Measurements from ENCODE around the gene ROCK2. TPM values are rescaled to one million over a fixed set of nuclear protein-coding genes. Genes with fewer than 3 reads are reported as not detected.
"Not testable (repeated sequence)": the region's sequence is repeated elsewhere in the genome, so short reads cannot be mapped to it uniquely, and the experiment has no call there.

The ROCK2 gene
- total RNA-seq, 4 donors from 2014 or later, result 51.0 to 75.9 (median 67.6) TPM

DNA sequence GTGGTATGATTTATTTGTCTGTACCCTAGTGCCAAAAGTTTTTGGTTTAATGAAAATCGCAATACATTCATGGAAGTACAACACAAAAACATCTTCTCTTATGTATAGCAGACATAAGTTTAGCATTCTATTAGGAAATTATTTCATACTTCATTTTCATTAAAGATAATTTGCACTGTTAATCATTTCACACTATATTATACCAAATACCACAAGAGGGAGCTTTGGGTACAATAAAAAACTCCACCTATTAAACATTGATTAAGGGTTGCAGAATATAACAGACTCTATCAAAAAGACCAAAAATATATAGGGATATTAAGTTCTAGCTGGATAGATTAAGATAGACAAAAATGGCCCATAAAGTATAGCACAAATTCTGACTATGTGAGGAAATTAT, 110.1 kb downstream of the ROCK2 start:
- Histone ChIP-seq H3K36me3 (no peaks in the 10 kb centered on the region), H3K27me3 (no peaks in the 10 kb centered on the region), H3K9me3 (no peaks in the 10 kb centered on the region), H3K4me3 (no peak overlapping the region), H3K4me1 (no peaks in the 10 kb centered on the region), H3K27ac (no peak overlapping the region)
- DNase-seq, result no peak
- TF ChIP-seq, protein P1, sequence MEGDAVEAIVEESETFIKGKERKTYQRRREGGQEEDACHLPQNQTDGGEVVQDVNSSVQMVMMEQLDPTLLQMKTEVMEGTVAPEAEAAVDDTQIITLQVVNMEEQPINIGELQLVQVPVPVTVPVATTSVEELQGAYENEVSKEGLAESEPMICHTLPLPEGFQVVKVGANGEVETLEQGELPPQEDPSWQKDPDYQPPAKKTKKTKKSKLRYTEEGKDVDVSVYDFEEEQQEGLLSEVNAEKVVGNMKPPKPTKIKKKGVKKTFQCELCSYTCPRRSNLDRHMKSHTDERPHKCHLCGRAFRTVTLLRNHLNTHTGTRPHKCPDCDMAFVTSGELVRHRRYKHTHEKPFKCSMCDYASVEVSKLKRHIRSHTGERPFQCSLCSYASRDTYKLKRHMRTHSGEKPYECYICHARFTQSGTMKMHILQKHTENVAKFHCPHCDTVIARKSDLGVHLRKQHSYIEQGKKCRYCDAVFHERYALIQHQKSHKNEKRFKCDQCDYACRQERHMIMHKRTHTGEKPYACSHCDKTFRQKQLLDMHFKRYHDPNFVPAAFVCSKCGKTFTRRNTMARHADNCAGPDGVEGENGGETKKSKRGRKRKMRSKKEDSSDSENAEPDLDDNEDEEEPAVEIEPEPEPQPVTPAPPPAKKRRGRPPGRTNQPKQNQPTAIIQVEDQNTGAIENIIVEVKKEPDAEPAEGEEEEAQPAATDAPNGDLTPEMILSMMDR (IDR thresholded peaks at IDR 0.05), result peak; percentile 17 to 63 (median 48)
- no peak for TF ChIP-seq POLR2A (IDR thresholded peaks at IDR 0.05)

DNA sequence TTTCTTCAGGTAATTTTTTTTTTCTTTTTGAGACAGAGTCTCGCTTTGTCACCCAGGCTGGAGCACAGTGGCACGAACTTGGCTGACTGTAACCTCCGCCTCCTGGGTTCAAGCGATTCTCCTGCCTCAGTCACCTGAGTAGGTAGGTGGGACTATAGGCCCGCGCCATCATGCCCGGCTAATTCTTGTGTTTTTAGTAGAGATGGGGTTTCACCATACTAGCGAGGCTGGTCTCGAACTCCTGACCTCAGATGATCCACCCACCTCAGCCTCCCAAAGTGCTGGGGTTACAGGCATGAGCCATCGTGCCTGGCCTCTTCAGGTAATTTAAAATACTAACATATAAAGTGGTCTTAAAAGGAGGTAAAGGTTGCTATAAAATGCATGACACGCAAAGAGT, 113.2 kb downstream of the ROCK2 start:
- not testable (repeated sequence) for H3K27ac ChIP-seq, H3K4me3 ChIP-seq, H3K4me1 ChIP-seq, H3K9me3 ChIP-seq, H3K36me3 ChIP-seq, DNase-seq, H3K27me3 ChIP-seq

DNA sequence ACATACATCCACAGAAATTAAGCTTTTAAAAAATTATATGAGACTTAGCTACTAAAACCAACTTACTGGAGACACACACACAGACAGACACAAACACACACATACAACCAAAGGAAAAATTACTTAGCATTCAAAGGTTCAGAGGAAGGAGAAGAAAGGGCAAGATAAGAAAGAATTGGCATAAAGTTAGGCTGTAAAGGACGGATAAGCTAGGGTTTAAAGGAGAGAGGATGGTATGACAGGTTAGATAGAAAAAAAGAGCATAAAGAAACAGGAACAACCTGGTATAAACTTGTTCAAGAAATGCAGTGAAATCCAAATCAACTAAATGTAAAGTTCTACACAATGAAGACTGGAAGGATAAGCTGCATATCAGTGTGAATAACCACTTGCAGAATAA, 115.7 kb downstream of the ROCK2 start:
- Histone ChIP-seq H3K27ac (no peak overlapping the region), H3K4me1 (no peaks in the 10 kb centered on the region), H3K36me3 (peaks cover 0 to 4% (median 0%) of the 10 kb centered on the region in 3 donors), H3K4me3 (no peak overlapping the region), H3K9me3 (no peaks in the 10 kb centered on the region), H3K27me3 (no peaks in the 10 kb centered on the region)
- TF ChIP-seq, protein P1 (IDR thresholded peaks at IDR 0.05), result no peak
- no peak for TF ChIP-seq POLR2A (IDR thresholded peaks at IDR 0.05)
- DNase-seq, result no peak

DNA sequence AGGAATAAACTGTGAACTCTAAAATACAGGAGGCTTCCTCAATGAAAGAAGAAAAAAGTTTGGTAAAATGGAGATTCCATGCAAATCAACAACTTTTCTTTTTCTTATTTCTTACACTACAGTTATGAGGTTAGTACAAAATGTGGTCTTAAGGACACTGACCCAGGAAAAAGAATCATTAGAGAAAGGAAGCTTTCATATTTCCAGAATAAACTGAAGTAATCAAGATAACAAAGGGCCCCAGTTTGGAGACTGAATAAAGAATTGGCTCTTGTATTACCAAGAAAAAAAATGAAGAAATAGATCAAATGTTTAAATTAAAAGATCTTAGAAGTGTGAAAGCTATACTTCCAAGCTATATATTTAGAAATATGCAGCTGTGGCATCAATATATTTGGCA, 116.8 kb downstream of the ROCK2 start:
- no peaks in the 10 kb centered on the region for H3K9me3 ChIP-seq
- H3K36me3 ChIP-seq, result peaks cover 0 to 7% (median 0%) of the 10 kb centered on the region in 3 donors
- no peaks in the 10 kb centered on the region for H3K4me1 ChIP-seq
- TF ChIP-seq, protein P1 (IDR thresholded peaks at IDR 0.05), result no peak
- no peak for TF ChIP-seq POLR2A (IDR thresholded peaks at IDR 0.05)
- no peak overlapping the region for H3K4me3 ChIP-seq
- no peak for DNase-seq
- no peaks in the 10 kb centered on the region for H3K27me3 ChIP-seq
- H3K27ac ChIP-seq, result no peak overlapping the region

DNA sequence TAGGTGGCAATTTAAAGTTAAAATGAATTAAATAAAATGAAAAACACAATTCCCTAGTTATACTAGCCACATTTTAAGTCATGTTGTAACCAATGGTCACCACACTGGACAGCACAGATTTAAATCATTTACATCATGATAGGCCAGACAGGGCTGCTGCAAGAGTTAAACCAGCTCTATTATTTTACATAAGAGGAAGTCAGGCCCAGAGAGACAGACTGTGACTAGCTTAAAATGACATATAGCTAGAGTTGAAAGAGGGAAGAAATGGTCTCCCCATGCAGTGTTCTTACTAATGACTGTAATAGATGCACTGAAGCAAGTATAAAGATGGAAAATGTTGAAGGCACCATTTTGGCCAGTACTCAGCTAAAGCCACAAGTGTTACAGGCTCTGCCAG, 119.5 kb downstream of the ROCK2 start:
- TF ChIP-seq POLR2A (IDR thresholded peaks at IDR 0.05), result no peak
- TF ChIP-seq, protein P1 (IDR thresholded peaks at IDR 0.05), result no peak
- H3K4me3 ChIP-seq, result no peak overlapping the region
- H3K27ac ChIP-seq, result no peak overlapping the region
- H3K27me3 ChIP-seq, result no peaks in the 10 kb centered on the region
- H3K36me3 ChIP-seq, result peaks cover 0 to 20% (median 0%) of the 10 kb centered on the region in 3 donors
- H3K9me3 ChIP-seq, result no peaks in the 10 kb centered on the region
- no peak for DNase-seq
- no peaks in the 10 kb centered on the region for H3K4me1 ChIP-seq

DNA sequence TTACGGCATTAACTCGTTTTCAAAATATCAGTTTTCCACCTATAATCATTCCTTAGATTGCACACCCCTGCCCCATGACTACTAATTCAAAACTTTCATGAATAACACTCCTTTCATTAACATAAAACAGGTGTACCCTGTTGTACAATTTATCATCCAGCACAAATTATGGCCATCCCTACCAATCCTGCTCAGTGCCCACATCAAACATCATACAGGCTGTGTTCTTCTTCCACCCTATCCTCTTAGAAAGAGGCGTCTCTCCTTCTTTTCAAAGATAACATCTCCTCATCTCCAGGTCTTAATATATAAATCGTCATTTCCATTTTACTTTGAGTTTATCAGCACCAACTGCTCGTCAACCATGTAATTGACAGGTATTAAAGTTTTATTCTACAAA, 121.6 kb downstream of the ROCK2 start:
- H3K36me3 ChIP-seq, result peaks cover 0 to 38% (median 0%) of the 10 kb centered on the region in 3 donors

More for the DNA sequence above, 121.6 kb downstream of the ROCK2 start:
- no peaks in the 10 kb centered on the region for H3K4me1 ChIP-seq
- H3K9me3 ChIP-seq, result no peaks in the 10 kb centered on the region
- H3K4me3 ChIP-seq, result no peak overlapping the region
- no peak overlapping the region for H3K27ac ChIP-seq
- no peak for DNase-seq
- TF ChIP-seq POLR2A (IDR thresholded peaks at IDR 0.05), result no peak
- TF ChIP-seq, protein P1 (IDR thresholded peaks at IDR 0.05), result no peak
- no peaks in the 10 kb centered on the region for H3K27me3 ChIP-seq

Data from Peyer's patch (tissue), 4 donors.